ENCODE results near the gene LRFN2. TPM values are rescaled to one million over a fixed set of nuclear protein-coding genes. Genes with fewer than 3 reads are reported as not detected.

LRFN2 gene
- total and polyA plus RNA-seq, 2 of the 8 experiments (the other 6 are each of a cell fraction or from before 2014, with no cell fraction given), result 2.3 TPM

DNA sequence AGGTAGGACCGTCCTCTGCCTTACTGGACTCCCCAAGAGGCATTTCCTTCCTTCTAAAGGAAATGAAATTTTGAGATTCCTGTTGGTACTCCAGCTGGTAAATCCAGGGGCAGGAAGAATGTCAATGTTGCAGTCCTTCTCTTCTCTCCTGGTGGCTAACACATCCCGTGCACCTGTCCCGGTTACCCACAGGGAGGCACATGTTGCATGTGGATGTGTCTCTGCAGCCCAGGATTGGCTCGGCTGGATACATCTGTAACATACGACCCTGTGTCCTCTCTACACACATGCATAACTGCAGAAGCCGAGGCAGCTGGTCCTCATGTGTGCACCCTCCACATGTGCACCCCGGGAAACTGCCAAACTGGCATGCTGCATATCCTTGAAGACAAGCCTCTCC is 1.3 kb upstream of the LRFN2 start (continued):
- TF ChIP-seq PHF8 (conservative IDR thresholded peaks at IDR 0.05; ENCODE audit: low read depth, low read length), result no peak

Measured in H1 (cell line).